ENCODE data around the gene LYSMD2. TPM values are rescaled to one million over a fixed set of nuclear protein-coding genes. Genes with fewer than 3 reads are reported as not detected.
A peak's percentile ranks its signal among the peaks of the same experiment; 100 is the strongest.
"Not testable (repeated sequence)": the region's sequence is repeated elsewhere in the genome, so short reads cannot be mapped to it uniquely, and the experiment has no call there.

Gene LYSMD2, protein sequence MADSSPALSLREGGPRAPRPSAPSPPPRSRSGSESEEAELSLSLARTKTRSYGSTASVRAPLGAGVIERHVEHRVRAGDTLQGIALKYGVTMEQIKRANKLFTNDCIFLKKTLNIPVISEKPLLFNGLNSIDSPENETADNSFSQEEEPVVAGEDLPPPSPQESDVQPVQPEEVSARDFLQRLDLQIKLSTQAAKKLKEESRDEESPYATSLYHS
- 100 to 1,000 TPM in 1 of 6 donors, 10 to 100 TPM in 5; 56.6 to 120 (median 84.1) TPM for polyA plus RNA-seq (ENCODE audit: low read depth in 6 of 6)

GRCh38 chr15:51737522-51738305, at the start of gene LYSMD2:
LYSMD2 (minus strand) TSS chr15:51737655; CDS start chr15:51737622, 33 bp downstream.
- Mint-ChIP-seq H3K4me3 (peak within 1 kb of the TSS; percentile 88 to 96 (median 95)), H3K27ac (peak within 1 kb of the TSS; percentile 92 to 97 (median 96)), H3K9me3 (no peaks in the 10 kb centered on the region), H3K36me3 (no peaks in the 10 kb centered on the region), H3K4me1 (peaks cover 44 to 56% (median 50%) of the 10 kb centered on the region in 3 donors), H3K27me3 (no peaks in the 10 kb centered on the region)
- ATAC-seq (ENCODE audit: low read depth in 2 of 2) (peak; percentile 66 to 67), DNase-seq (peak; percentile 80)

GRCh38 chr15:51787130-51787529, 49.7 kb upstream of the LYSMD2 start:
- not testable (repeated sequence) for H3K27me3 Mint-ChIP-seq; DNase-seq; ATAC-seq (ENCODE audit: low read depth in 2 of 2); H3K4me1 Mint-ChIP-seq; H3K27ac Mint-ChIP-seq; H3K4me3 Mint-ChIP-seq
- Mint-ChIP-seq H3K9me3 (peaks cover 0 to 11% (median 10%) of the 10 kb centered on the region in 7 donors), H3K36me3 (peaks cover 13 to 15% of the 10 kb centered on the region in 2 donors)

GRCh38 chr15:51783967-51784366, 46.5 kb upstream of the LYSMD2 start:
- H3K4me3 Mint-ChIP-seq, result no peak overlapping the region

GRCh38 chr15:51782357-51782896, 45.0 kb upstream of the LYSMD2 start:
- Mint-ChIP-seq H3K27me3 (no peaks in the 10 kb centered on the region), H3K27ac (no peak overlapping the region), H3K36me3 (peaks cover 14 to 31% of the 10 kb centered on the region in 2 donors), H3K9me3 (peaks cover 0 to 4% (median 0%) of the 10 kb centered on the region in 7 donors), H3K4me1 (no peaks in the 10 kb centered on the region), H3K4me3 (no peak overlapping the region)
- no peak for DNase-seq
- no peak for ATAC-seq (ENCODE audit: low read depth in 2 of 2)

More at GRCh38 chr15:51783967-51784366, 46.5 kb upstream of the LYSMD2 start:
- no peak for ATAC-seq (ENCODE audit: low read depth in 2 of 2)
- Mint-ChIP-seq H3K9me3 (peaks cover 0 to 4% (median 0%) of the 10 kb centered on the region in 7 donors), H3K36me3 (peaks cover 22 to 31% of the 10 kb centered on the region in 2 donors), H3K27me3 (no peaks in the 10 kb centered on the region), H3K27ac (no peak overlapping the region), H3K4me1 (no peaks in the 10 kb centered on the region)
- no peak for DNase-seq

DNA sequence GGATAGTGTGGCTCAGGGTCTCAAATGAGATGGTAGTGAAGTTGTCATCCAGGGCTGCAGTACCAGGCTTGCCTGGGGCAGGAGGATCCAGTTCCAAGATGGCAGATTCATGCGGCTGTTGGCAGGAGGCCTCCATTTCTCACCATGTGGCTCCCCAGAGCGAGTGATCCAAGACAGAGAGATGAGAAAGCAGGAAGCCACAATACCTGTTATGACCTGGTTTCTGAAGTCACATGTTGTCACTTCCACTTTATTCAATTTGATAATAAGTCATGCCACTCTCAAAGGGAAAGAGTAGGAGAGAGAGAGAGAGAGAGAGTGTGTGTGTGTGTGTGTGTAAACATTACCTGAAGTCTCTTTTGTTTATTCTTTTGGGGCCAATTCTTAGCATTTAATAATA, 44.1 kb upstream of the LYSMD2 start:
- DNase-seq (no peak), ATAC-seq (ENCODE audit: low read depth in 2 of 2) (peak in 1 of 2 donors; percentile 38)
- Mint-ChIP-seq H3K27me3 (no peaks in the 10 kb centered on the region), H3K36me3 (peaks cover 13 to 31% of the 10 kb centered on the region in 2 donors), H3K27ac (no peak overlapping the region), H3K4me3 (no peak overlapping the region), H3K4me1 (peaks cover 0 to 3% (median under 1%) of the 10 kb centered on the region in 3 donors), H3K9me3 (peaks cover 0 to 4% (median 0%) of the 10 kb centered on the region in 7 donors)

GRCh38 chr15:51780636-51781035, 43.2 kb upstream of the LYSMD2 start:
- Mint-ChIP-seq H3K27ac (no peak overlapping the region), H3K4me3 (no peak overlapping the region), H3K27me3 (no peaks in the 10 kb centered on the region), H3K9me3 (peaks cover 0 to 4% (median 0%) of the 10 kb centered on the region in 7 donors), H3K36me3 (peaks cover 13 to 24% of the 10 kb centered on the region in 2 donors), H3K4me1 (peaks cover 5 to 7% (median 7%) of the 10 kb centered on the region in 3 donors)
- no peak for DNase-seq
- ATAC-seq (ENCODE audit: low read depth in 2 of 2), result no peak

- peaks cover 15 to 20% of the 10 kb centered on the region in 2 donors for H3K36me3 Mint-ChIP-seq
- no peaks in the 10 kb centered on the region for H3K27me3 Mint-ChIP-seq
- H3K4me1 Mint-ChIP-seq, result peaks cover 5 to 7% (median 7%) of the 10 kb centered on the region in 3 donors
- H3K9me3 Mint-ChIP-seq, result peaks cover 0 to under 1% (median 0%) of the 10 kb centered on the region in 7 donors
- H3K4me3 Mint-ChIP-seq, result no peak overlapping the region
- DNase-seq (peak; percentile 57), ATAC-seq (ENCODE audit: low read depth in 2 of 2) (peak; percentile 78 to 81)
- no peak overlapping the region for H3K27ac Mint-ChIP-seq
These were observed 39.6 kb upstream of the LYSMD2 start for GRCh38 chr15:51776952-51777569.

- H3K4me3 Mint-ChIP-seq, result no peak overlapping the region
- no peaks in the 10 kb centered on the region for H3K27me3 Mint-ChIP-seq
- H3K27ac Mint-ChIP-seq, result peak overlapping the region in 2 of 6 donors; percentile 10 to 85
- ATAC-seq (ENCODE audit: low read depth in 2 of 2), result peak; percentile 70 to 74
- peaks cover 5 to 7% (median 7%) of the 10 kb centered on the region in 3 donors for H3K4me1 Mint-ChIP-seq
- peak; percentile 38 for DNase-seq
- H3K36me3 Mint-ChIP-seq, result peaks cover 10 to 11% of the 10 kb centered on the region in 2 donors
- no peaks in the 10 kb centered on the region for H3K9me3 Mint-ChIP-seq
These were observed 38.7 kb upstream of the LYSMD2 start for GRCh38 chr15:51775967-51776816.

- DNase-seq (no peak), ATAC-seq (ENCODE audit: low read depth in 2 of 2) (no peak)
- Mint-ChIP-seq H3K9me3 (no peaks in the 10 kb centered on the region), H3K27me3 (no peaks in the 10 kb centered on the region), H3K27ac (no peak overlapping the region), H3K4me1 (peaks cover 10 to 16% (median 12%) of the 10 kb centered on the region in 3 donors), H3K4me3 (no peak overlapping the region), H3K36me3 (peaks cover 15% of the 10 kb centered on the region in 2 donors)
These were observed 37.5 kb upstream of the LYSMD2 start for GRCh38 chr15:51774916-51775315.

DNA sequence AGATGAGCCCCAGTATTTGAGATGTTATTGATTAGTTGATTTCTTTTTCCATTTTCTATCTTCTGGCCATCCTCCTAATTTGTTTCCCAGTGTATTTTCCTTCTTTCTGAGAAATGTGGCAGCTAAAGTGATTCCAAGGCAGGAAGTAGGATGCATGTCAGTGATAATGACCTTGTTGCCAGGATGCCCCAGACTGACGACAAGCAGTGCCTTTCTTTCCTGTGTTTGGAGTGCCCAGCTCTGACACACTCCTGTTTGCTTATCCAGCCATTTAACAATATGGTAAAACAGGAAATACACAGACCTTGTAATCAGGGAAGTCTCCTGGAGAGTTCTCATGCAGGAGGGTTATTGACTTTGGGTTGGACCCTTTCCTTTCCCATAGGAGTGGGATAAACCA, 34.3 kb upstream of the LYSMD2 start:
- no peaks in the 10 kb centered on the region for H3K27me3 Mint-ChIP-seq
- no peak overlapping the region for H3K4me3 Mint-ChIP-seq
- H3K4me1 Mint-ChIP-seq, result peaks cover 21 to 30% (median 22%) of the 10 kb centered on the region in 3 donors
- DNase-seq (no peak), ATAC-seq (ENCODE audit: low read depth in 2 of 2) (no peak)
- H3K36me3 Mint-ChIP-seq, result peaks cover 14 to 25% of the 10 kb centered on the region in 2 donors
- no peak overlapping the region for H3K27ac Mint-ChIP-seq
- peaks cover 0 to 3% (median 0%) of the 10 kb centered on the region in 7 donors for H3K9me3 Mint-ChIP-seq

- Mint-ChIP-seq H3K4me3 (no peak overlapping the region), H3K9me3 (peaks cover 0 to 3% (median 0%) of the 10 kb centered on the region in 7 donors), H3K4me1 (peaks cover 18 to 23% (median 18%) of the 10 kb centered on the region in 3 donors), H3K36me3 (peaks cover 14 to 25% of the 10 kb centered on the region in 2 donors), H3K27me3 (no peaks in the 10 kb centered on the region), H3K27ac (peak overlapping the region in 1 of 6 donors; percentile 81)
- no peak for DNase-seq
- no peak for ATAC-seq (ENCODE audit: low read depth in 2 of 2)
These were observed 33.4 kb upstream of the LYSMD2 start for GRCh38 chr15:51770902-51771301.

GRCh38 chr15:51768018-51768417, 30.6 kb upstream of the LYSMD2 start:
- peaks cover 18 to 23% (median 20%) of the 10 kb centered on the region in 3 donors for H3K4me1 Mint-ChIP-seq
- H3K36me3 Mint-ChIP-seq, result peaks cover 13 to 25% of the 10 kb centered on the region in 2 donors
- ATAC-seq (ENCODE audit: low read depth in 2 of 2), result peak; percentile 96 to 97
- H3K4me3 Mint-ChIP-seq, result peak overlapping the region in 5 of 8 donors; percentile 14 to 86 (median 47)
- peaks cover 0 to 3% (median 0%) of the 10 kb centered on the region in 7 donors for H3K9me3 Mint-ChIP-seq
- DNase-seq, result peak; percentile 22
- H3K27me3 Mint-ChIP-seq, result no peaks in the 10 kb centered on the region
- peak overlapping the region in 5 of 6 donors; percentile 66 to 90 (median 83) for H3K27ac Mint-ChIP-seq
